Astrocyte of the spinal cord (primary cell): ENCODE results near the gene RABGAP1L.
"Not testable (repeated sequence)": the region's sequence is repeated elsewhere in the genome, so short reads cannot be mapped to it uniquely, and the experiment has no call there.

ENCODE experiments used
- DNase-seq: peaks from one replicate; pipeline ENCODE4 v3.0.0; 2011; ENCODE audit warnings: low read depth, low spot score
- H3K4me3 ChIP-seq: 2 replicates; pipeline ENCODE4 v1.5.1; 2011; ENCODE audit warnings: low read depth, mild to moderate bottlenecking, low read length, moderate library complexity
- CTCF ChIP-seq: IDR thresholded peaks from 2 replicates; pipeline ENCODE4 v1.5.1; 2012; ENCODE audit warnings: low read depth, mild to moderate bottlenecking, low read length, inconsistent platforms
- in situ Hi-C: cut with HindIII; loops from 2 replicates; pipeline ENCODE4 v1.10.0; 2017; ENCODE audit warnings: low sequenced_read_pairs

Gene RABGAP1L

GRCh38 chr1:174841747-174842146, 682.4 kb downstream of the RABGAP1L start:
- no peak for DNase-seq
- TF ChIP-seq CTCF: no peak
- in situ Hi-C loops: no loop called here
- no peak overlapping the region for H3K4me3 ChIP-seq

- DNase-seq, in situ Hi-C loops, H3K4me3 ChIP-seq: not testable (repeated sequence)
These were observed 689.6 kb downstream of the RABGAP1L start for GRCh38 chr1:174848593-174849560.

GRCh38 chr1:174850726-174851125, 691.4 kb downstream of the RABGAP1L start:
- in situ Hi-C loops: no loop called here
- no peak for DNase-seq
- TF ChIP-seq CTCF: no peak
- no peak overlapping the region for H3K4me3 ChIP-seq

- no peak for DNase-seq
- H3K4me3 ChIP-seq: no peak overlapping the region
- in situ Hi-C loops: no loop called here
- no peak for TF ChIP-seq CTCF
These were observed 699.0 kb downstream of the RABGAP1L start for GRCh38 chr1:174858301-174858700.

- TF ChIP-seq CTCF: no peak
- no peak for DNase-seq
- in situ Hi-C loops: no loop called here
- no peak overlapping the region for H3K4me3 ChIP-seq
These were observed 711.0 kb downstream of the RABGAP1L start for GRCh38 chr1:174870319-174870718.

- in situ Hi-C loops: no loop called here
- H3K4me3 ChIP-seq: no peak overlapping the region
- TF ChIP-seq CTCF: no peak
- DNase-seq: no peak
These were observed 712.6 kb downstream of the RABGAP1L start for GRCh38 chr1:174871886-174872285.

- TF ChIP-seq CTCF: no peak
- DNase-seq: peak; percentile 4
- in situ Hi-C loops: no loop called here
- no peak overlapping the region for H3K4me3 ChIP-seq
These were observed 713.3 kb downstream of the RABGAP1L start for GRCh38 chr1:174872615-174873058.
